Measurements from ENCODE around the gene ACAA2.
"Not testable (repeated sequence)": the region's sequence is repeated elsewhere in the genome, so short reads cannot be mapped to it uniquely, and the experiment has no call there.

ACAA2 gene

GRCh38 chr18:49843778-49844625 lies 30.7 kb upstream of the ACAA2 start:
- no peak for DNase-seq

GRCh38 chr18:49843131-49843530 lies 29.8 kb upstream of the ACAA2 start:
- DNase-seq, result no peak

- DNase-seq, result no peak
Measured at GRCh38 chr18:49842656-49843055, 29.3 kb upstream of the ACAA2 start.

GRCh38 chr18:49841236-49842217 lies 28.2 kb upstream of the ACAA2 start:
- no peak for DNase-seq

- no peak for DNase-seq
Measured at GRCh38 chr18:49839012-49839411, 25.7 kb upstream of the ACAA2 start.

- no peak for DNase-seq
Measured at GRCh38 chr18:49838381-49838780, 25.0 kb upstream of the ACAA2 start.

GRCh38 chr18:49837889-49838288 lies 24.6 kb upstream of the ACAA2 start:
- DNase-seq, result no peak

GRCh38 chr18:49837316-49837835 lies 24.0 kb upstream of the ACAA2 start:
- not testable (repeated sequence) for DNase-seq

- no peak for DNase-seq
Measured at GRCh38 chr18:49835405-49835804, 22.1 kb upstream of the ACAA2 start.

- DNase-seq, result no peak
Measured at GRCh38 chr18:49834258-49834657, 20.9 kb upstream of the ACAA2 start.

GRCh38 chr18:49833814-49834213 lies 20.5 kb upstream of the ACAA2 start:
- no peak for DNase-seq

- no peak for DNase-seq
Measured at GRCh38 chr18:49832221-49832647, 18.9 kb upstream of the ACAA2 start.

- no peak for DNase-seq
Measured at GRCh38 chr18:49827996-49828395, 14.7 kb upstream of the ACAA2 start.

GRCh38 chr18:49819823-49820671 lies 6.7 kb upstream of the ACAA2 start:
- no peak for DNase-seq

GRCh38 chr18:49819071-49819662 lies 5.8 kb upstream of the ACAA2 start:
- DNase-seq, result no peak

GRCh38 chr18:49817947-49818346 lies 4.6 kb upstream of the ACAA2 start:
- DNase-seq, result no peak

GRCh38 chr18:49815927-49816326 lies 2.6 kb upstream of the ACAA2 start:
- no peak for DNase-seq

- DNase-seq, result peak; percentile 21 to 51
Measured at GRCh38 chr18:49814147-49814499, 790 bp upstream of the ACAA2 start.

GRCh38 chr18:49813069-49813318 lies 339 bp downstream of the ACAA2 start:
- peak; percentile 21 to 25 for DNase-seq

- peak in 1 of 2 experiments; percentile 17 for DNase-seq
Measured at GRCh38 chr18:49812286-49813068, 856 bp downstream of the ACAA2 start.

GRCh38 chr18:49811151-49811938 lies 2.0 kb downstream of the ACAA2 start:
- DNase-seq, result no peak
